Measurements from ENCODE around the gene SCRN2.

SCRN2 gene

DNA sequence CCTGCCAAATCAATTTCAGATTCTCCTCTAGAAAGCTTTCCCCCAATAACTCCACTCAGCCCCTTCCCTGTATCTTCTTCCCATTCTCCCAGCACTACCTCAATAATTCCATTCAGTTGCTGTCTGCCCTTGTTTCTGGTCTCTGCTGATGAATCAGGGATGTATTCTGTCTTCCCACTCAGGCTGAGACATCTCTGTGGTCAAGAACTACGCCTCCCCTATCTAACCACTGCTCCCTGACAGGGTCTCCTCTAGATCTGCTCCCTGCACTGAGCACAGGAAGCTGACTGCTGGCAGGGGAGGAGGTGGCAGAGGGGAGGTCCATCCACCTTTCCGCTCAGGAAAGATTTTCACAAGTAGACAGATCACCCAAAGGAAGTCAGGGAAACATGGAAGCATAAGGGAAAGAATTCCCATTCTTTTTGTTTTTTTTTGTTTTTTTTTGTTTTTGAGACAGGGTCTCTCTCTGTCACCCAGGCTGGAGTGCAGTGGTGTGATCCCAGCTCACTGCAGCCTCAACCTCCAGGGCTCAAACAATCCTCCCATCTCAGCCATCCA, 38.0 kb upstream of the SCRN2 start:
- TF ChIP-seq POLR2AphosphoS5 (IDR thresholded peaks at IDR 0.05; ENCODE audit: low read depth, low read length) (no peak), TAF1 (IDR thresholded peaks at IDR 0.05; ENCODE audit: borderline replicate concordance, low read depth, low read length) (no peak), POLR2A (IDR thresholded peaks at IDR 0.05; ENCODE audit: low read depth, low read length) (no peak)
- DNase-seq (ENCODE audit: insufficient read length) = no peak
- FAIRE-seq = no peak

DNA sequence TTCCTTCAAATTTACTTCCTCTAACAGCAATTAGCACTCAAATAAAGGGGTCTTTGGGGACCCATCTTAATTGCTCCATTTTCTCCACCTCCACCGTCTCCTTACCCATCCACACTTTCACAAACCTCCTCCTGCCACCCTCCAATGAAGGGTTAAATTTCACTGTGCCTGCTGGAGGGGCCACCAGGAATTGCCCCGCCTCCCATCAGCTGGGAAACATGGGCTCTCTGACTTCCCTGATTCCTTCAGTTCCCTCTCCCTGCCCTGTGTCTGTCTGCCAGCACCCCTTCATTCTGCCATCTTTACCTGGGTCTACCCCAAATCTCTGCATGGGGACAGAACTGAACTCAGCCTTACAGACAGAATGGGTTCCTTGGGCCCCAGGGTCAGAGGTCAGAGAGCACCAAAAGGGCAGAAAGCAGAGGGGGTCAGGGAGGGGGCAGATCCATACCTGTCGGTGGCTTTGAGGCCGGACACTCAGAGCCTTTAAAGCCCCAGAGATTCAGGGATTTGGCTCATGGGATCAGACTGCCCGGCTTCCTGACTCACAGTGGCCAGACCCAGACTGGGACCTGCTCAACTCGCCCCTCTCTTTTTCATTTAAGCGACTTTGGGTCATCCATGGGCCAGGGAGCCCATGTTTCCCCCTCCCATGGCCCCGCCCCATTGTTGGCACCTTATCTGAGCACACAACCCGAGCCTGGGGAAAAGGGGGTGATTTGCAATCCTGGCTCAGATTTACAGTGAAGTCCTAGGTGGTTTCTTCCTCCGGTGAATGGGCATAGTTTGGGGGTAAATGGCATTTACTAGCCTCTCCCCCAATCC, 37.3 kb upstream of the SCRN2 start:
- FAIRE-seq (no peak), DNase-seq (ENCODE audit: insufficient read length) (no peak)
- TF ChIP-seq POLR2AphosphoS5 (IDR thresholded peaks at IDR 0.05; ENCODE audit: low read depth, low read length) = no peak
- no peak for TF ChIP-seq TAF1 (IDR thresholded peaks at IDR 0.05; ENCODE audit: borderline replicate concordance, low read depth, low read length)
- no peak for TF ChIP-seq POLR2A (IDR thresholded peaks at IDR 0.05; ENCODE audit: low read depth, low read length)

DNA sequence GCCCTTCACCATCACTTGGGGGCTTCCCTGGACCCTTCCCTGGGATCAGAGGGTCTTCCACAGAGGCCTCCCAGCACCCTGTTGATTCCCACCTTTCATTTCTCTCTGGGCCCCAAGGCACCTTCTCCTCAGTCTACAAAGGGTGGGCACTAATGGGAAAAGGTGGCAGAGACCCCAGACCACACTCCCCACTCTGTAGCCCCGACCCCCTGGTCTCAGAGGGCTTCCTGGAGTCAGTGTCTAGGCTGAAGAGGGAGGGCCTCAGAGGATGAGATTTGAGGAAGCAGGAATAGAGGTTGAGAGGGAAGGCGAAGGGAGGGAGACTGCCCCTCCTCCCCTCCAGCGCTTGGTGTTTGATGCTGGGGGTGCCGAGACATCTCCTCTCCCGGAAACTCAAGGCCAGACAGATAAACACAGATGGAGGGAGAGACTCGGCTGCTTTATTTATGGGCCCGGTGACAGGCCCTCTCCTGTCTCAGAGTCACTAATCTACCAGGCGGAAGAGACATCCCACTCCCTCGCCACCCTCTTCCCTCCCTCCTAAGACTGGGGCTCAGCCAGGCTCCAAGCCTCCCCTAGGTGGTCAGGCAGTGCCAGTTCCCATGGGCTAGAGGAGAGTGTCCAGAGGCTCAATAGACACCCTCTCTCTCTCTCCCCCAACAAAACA, 36.4 kb upstream of the SCRN2 start:
- no peak for FAIRE-seq
- TF ChIP-seq POLR2AphosphoS5 (IDR thresholded peaks at IDR 0.05; ENCODE audit: low read depth, low read length) (no peak), TAF1 (IDR thresholded peaks at IDR 0.05; ENCODE audit: borderline replicate concordance, low read depth, low read length) (no peak), POLR2A (IDR thresholded peaks at IDR 0.05; ENCODE audit: low read depth, low read length) (no peak)
- DNase-seq (ENCODE audit: insufficient read length) = no peak

DNA sequence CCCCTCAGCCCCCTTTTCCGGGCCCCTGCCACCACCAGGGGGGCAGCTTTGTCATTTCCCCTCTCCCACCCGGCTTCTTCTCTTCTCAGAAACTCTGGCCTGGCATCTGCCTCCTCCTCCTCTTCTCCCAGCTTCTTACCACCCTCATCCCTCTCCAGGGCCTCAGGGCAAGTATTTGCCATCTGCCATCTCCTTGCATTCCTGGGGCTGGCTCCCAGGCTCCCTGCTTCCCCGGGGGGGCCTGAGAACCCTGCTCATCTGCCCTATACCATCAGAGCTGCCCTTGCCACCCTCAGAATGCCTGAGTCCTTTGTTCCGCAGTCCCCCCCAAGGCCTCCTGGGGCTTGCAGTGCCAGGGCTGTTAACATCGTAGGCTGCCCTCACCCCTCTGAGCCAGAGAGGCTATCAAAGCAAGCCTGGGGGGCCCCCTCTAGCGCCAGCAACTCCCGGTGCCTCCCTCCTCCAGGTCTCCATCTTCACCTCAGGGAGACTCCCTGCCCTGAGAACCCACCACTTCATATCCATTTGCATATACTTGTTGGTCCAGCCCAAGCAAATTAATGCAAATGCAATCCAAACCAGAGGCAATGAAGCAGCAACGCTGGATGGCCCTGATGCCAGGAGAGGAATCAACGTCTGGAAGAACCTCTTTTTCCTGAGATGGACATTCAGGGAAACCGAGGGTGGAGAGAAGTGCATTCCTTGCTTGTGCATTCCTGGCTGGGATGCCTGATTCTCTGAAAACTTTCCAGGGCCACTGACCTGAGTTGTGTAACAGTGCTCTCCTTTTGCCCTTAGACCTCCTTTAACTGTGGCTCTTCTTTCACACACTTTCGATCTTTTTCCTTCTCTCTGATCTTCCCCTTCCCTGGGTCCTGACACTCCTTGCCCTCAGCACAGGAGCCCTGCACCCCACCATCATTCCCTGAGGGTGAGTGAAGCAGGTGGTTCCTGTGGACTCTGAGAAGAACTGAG, 34.2 kb upstream of the SCRN2 start:
- no peak for TF ChIP-seq TAF1 (IDR thresholded peaks at IDR 0.05; ENCODE audit: borderline replicate concordance, low read depth, low read length)
- TF ChIP-seq POLR2A (IDR thresholded peaks at IDR 0.05; ENCODE audit: low read depth, low read length) = no peak
- TF ChIP-seq POLR2AphosphoS5 (IDR thresholded peaks at IDR 0.05; ENCODE audit: low read depth, low read length) = no peak
- DNase-seq (ENCODE audit: insufficient read length) (no peak), FAIRE-seq (no peak)

DNA sequence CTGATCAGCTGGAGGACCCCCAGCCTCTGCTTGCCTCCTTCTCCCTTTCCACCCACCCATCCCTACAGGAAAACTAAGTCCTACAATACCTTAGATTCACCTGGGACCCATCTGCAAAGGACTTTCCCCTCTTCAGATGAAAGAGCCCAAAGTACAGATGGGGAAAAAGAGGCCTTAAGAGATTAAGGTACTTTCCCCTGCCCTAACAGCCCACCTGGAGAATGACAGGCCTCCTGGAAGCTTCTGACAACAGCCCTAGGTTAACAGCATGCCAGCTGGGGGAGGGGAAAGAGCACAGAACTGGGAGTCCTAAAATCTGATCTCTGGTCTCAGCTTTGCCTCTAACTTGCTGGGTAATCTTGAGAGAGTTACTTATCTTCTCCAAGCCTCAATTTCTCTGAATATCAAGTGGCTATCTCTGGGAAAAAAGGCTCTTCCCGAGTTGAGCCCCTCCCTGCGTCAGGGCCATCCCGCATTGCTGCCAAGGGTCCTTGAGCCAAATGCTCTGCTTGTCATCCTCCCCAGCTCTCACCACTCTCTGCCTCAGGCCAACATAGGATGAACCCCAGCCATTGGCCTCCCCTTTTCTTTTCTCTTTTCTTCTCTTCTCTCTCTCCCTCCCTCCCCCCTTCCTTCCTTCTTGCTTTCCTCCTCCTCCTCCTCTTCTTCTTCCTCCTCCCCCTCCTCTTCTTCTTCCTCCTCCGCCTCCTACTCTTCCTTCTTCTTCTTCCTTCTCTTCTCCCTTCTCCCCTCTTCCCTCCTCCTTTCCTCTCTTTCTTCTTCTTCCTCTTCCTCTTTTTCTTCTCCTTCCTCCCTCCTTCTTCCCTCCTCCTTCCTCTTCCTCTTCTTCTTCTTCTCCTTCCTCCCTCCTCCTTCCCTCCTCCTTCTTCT, 32.4 kb upstream of the SCRN2 start:
- DNase-seq (ENCODE audit: insufficient read length) (no peak), FAIRE-seq (no peak)
- no peak for TF ChIP-seq POLR2AphosphoS5 (IDR thresholded peaks at IDR 0.05; ENCODE audit: low read depth, low read length)

DNA sequence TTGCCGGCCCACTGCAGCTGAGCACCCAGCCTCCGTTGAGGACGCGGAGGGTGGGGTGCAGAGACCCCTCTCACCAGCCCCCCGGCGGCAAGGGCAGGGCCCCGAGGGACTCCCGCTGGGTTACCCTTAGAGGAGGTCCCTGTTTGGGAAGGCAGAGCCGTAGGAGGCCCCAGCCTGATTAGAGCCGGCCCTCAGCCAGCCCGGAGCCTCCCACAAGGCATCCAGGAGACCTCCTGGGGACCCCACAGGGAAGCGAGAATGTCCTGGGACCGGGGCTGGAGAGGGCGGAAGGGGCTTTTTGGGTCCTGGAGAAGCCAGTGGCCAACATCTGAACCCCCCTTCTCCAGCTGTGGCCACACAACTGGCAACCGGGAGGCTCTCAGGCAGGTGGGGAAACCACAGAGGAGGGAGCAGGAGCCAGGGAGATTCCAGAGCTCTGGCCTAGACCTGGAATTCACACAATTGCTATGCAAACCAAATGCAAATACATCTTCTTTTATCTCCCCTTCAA, 31.6 kb upstream of the SCRN2 start:
- FAIRE-seq (no peak), DNase-seq (ENCODE audit: insufficient read length) (no peak)
- TF ChIP-seq TAF1 (IDR thresholded peaks at IDR 0.05; ENCODE audit: borderline replicate concordance, low read depth, low read length) (no peak), POLR2A (IDR thresholded peaks at IDR 0.05; ENCODE audit: low read depth, low read length) (no peak), POLR2AphosphoS5 (IDR thresholded peaks at IDR 0.05; ENCODE audit: low read depth, low read length) (no peak)

DNA sequence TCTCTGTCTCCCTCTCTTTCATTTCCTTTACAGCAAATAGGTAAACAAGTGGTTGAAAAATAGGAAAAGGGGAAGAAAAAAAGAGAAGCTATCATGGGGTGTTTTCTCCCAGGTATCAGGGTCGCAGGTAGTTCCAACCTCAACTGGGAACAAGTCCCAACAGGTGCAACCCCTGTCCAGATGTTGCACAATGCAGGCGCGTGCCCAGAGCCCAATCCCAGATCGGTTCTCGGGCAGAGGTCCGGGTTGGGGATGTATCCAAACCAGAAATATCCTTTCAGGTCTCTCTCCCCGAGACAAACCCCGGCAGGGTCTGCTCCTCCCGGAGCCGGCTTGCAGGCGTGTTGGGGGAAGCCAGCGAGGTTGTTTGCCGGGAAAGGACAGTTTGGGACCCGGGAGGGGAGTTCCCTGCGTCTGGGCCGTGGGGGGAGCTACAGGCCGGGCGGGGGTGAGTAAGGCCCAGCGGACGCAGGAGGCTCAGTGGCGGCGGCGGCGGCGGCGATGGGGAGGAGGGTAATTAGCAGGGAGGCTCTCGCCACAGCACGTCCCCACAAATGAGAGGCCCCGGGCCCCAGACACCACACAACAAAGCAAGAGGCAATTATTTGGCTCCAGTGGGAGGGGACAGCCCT, 31.1 kb upstream of the SCRN2 start:
- TF ChIP-seq POLR2A (IDR thresholded peaks at IDR 0.05; ENCODE audit: low read depth, low read length) = no peak
- no peak for TF ChIP-seq POLR2AphosphoS5 (IDR thresholded peaks at IDR 0.05; ENCODE audit: low read depth, low read length)
- no peak for TF ChIP-seq TAF1 (IDR thresholded peaks at IDR 0.05; ENCODE audit: borderline replicate concordance, low read depth, low read length)
- DNase-seq (ENCODE audit: insufficient read length) = no peak
- FAIRE-seq = no peak

DNA sequence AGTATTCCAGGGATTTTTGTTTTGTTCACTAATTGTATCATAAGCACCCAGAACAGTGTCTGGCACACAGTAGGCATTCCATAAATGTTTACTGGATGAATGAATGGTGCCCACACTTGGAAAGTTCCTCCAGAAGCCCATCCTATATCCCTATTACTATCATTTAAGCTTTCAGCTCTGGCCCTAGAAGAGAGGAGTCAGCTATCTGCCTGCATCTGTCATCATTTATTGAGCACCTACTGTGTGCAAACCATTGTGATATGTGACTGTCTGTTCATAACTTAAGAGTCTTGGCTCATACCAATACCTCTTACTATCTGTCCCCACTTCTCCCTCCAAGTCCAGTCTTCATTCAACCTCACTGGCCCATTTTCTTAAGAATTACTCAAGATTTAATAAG, 30.0 kb upstream of the SCRN2 start:
- DNase-seq (ENCODE audit: insufficient read length) (no peak), FAIRE-seq (no peak)
- no peak for TF ChIP-seq TAF1 (IDR thresholded peaks at IDR 0.05; ENCODE audit: borderline replicate concordance, low read depth, low read length)
- no peak for TF ChIP-seq POLR2AphosphoS5 (IDR thresholded peaks at IDR 0.05; ENCODE audit: low read depth, low read length)
- no peak for TF ChIP-seq POLR2A (IDR thresholded peaks at IDR 0.05; ENCODE audit: low read depth, low read length)

DNA sequence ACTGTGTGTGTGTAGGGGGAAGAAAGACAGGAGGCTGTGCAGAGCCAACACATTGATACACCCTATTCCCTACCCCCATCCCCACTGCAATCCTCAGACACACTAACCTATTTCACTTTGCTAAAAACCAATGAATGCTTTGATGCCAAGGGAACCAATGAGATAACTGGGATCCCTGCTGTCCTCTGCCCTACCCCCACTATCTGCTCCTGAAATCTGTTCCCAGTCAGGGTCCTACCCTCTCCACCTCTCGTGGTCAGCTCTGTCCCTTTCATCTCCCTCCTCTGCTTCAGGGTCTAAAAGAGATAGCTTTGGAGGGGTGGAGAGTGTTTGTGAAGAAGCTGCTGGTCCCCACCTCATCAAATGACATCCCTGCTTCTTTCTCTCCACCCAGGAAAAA, 29.0 kb upstream of the SCRN2 start:
- TF ChIP-seq TAF1 (IDR thresholded peaks at IDR 0.05; ENCODE audit: borderline replicate concordance, low read depth, low read length) = no peak
- no peak for TF ChIP-seq POLR2AphosphoS5 (IDR thresholded peaks at IDR 0.05; ENCODE audit: low read depth, low read length)
- TF ChIP-seq POLR2A (IDR thresholded peaks at IDR 0.05; ENCODE audit: low read depth, low read length) = no peak
- DNase-seq (ENCODE audit: insufficient read length) = no peak
- FAIRE-seq = no peak

DNA sequence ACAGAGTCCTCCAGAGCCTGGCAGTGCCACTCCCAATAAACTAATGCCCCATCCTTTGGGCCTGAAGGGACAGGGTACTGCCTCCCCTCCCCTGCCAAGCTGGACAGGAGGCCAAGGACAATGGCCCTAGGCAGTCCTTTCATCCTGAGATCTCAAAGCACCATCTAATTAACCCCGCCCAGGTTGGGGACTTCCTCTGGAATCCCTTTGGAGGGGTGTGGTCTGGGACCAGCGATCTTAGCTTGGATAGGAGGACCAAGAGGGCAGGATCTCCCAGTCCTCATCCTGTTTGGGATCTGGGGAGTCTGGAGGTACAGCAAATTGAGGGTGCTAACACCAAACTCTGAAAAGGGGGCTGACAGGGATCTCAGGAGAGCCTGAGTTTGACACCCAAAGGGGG, 28.0 kb upstream of the SCRN2 start:
- TF ChIP-seq POLR2A (IDR thresholded peaks at IDR 0.05; ENCODE audit: low read depth, low read length) (no peak), TAF1 (IDR thresholded peaks at IDR 0.05; ENCODE audit: borderline replicate concordance, low read depth, low read length) (no peak), POLR2AphosphoS5 (IDR thresholded peaks at IDR 0.05; ENCODE audit: low read depth, low read length) (no peak)
- FAIRE-seq (no peak), DNase-seq (ENCODE audit: insufficient read length) (no peak)
